COLO829 (cell line): ENCODE results near the gene UVRAG.
"Not testable (repeated sequence)": the region's sequence is repeated elsewhere in the genome, so short reads cannot be mapped to it uniquely, and the experiment has no call there.

Experiments used
- DNase-seq: peaks from one replicate; pipeline ENCODE4 v3.0.0; 2012; ENCODE audit warnings: low spot score

The UVRAG gene

DNA sequence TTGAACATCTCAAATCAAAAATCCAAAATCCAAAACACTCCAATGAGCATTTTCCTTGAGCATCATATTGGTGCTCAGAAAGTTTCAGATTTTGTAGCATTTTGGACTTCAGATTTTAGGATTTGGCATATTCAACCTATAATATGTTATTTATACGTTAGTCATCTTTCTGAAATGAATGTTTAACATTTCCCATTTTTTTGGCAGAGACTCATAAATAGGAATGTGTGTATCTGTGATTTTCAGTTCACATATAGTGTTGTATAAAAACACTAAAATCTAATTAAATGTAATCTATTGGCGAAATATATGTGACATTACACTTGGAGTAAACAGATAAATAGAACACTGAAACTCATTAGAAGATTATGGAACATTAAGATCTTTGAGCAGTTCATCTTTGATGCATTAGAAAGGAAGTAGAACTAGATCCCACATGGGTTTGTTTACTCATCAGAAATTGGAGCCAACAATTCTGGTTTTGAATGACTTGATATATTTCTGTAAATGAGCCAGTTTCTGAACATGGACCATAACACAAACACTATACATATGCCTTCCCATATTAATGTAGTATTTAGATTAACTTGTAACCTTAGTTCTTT lies 153.1 kb downstream of the UVRAG start:
- DNase-seq = no peak

DNA sequence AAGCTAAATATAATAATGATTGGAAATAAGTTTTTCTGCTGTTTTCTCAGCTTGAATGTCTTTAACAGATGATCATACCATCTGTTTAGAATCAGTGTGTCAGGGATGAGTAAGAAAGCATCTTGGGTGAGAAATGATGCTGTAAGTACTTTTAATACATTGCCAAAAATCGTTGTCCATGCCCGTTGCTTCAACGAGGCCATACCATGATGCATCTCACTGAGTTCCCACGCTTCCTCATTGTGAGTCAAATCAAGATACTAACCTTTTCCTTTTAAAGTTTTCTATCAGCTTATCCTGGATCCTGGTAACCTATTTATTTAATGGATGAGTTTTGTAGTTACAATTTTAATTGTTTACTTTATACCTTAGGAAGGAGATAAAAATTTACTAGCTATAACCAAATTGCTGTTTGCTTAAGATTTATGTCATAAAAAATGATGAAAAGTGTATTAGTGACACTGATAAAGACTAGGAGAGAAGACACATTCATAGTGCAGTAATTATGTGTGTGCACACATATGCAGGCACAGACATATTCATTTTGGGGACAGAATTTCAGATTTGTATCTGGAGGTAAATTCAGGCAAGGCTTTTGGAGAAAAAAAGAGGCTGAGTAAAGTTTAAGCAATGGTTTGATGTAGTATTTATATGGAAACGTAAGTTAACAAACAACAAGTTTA lies 154.8 kb downstream of the UVRAG start:
- no peak for DNase-seq

DNA sequence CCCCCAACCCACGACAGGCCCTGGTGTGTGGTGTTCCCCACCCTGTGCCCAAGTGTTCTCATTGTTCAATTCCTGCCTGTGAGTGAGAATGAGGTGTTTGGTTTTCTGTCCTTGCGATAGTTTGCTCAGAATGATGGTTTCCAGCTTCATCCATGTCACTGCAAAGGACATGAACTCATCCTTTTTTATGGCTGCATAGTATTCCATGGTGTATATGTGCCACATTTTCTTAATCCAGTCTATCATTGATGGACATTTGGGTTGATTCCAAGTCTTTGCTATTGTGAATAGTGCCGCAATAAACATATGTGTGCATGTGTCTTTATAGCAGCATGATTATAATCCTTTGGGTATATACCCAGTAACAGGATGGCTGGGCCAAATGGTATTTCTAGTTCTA lies 158.7 kb downstream of the UVRAG start:
- DNase-seq = not testable (repeated sequence)

DNA sequence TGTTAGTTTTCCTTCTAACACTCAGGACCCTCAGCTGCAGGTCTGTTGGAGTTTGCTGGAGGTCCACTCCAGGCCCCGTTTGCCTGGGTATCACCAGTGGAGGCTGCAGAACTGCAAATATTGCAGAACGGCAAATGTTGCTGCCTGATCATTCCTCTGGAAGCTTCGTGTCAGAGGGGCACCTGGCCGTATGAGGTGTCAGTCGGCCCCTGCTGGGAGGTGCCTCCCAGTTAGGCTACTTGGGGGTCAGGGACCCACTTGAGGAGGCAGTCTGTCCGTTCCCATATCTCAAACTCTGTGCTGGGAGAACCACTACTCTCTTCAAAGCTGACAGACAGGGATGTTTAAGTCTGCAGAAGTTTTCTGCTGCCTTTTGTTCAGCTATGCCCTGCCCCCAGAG lies 164.1 kb downstream of the UVRAG start:
- DNase-seq = not testable (repeated sequence)

DNA sequence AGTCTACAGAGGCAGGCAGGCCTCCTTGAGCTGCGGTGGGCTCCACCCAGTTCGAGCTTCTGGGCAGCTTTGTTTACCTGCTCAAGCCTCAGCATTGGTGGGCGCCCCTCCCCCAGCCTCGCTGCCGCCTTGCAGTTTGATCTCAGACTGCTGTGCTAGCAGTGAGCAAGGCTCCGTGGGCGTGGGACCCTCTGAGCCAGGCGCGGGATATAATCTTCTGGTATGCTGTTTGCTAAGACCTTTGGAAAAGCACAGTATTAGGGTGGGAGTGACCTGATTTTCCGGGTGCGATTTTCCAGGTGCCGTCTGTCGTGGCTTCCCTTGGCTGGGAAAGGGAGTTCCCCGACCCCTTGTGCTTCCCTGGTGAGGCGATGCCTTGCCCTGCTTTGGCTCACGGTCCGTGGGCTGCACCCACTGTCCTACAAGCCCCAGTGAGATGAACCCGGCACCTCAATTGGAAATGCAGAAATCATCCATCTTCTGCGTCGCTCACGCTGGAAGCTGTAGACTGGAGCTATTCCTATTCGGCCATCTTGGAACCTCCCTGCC lies 164.5 kb downstream of the UVRAG start:
- DNase-seq = not testable (repeated sequence)

DNA sequence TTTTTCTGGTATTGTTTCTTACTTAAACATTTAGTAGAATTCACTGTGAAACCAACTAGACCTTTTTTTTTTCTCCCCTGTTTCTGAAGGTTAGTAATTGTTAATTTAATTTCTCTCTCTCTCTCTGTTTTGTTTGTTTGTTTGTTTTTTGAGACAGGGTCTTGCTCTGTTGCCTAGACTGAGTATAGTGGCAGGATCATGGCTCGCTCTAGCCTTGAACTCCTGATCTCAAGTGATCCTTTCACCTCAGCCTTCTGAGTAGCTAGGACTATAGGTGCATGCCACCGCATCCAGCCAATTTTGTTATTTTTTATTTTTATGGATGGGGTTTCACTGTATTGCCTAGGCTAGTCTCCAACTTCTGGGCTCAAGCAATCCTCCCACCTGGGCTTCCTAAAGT lies 165.0 kb downstream of the UVRAG start:
- DNase-seq = no peak

DNA sequence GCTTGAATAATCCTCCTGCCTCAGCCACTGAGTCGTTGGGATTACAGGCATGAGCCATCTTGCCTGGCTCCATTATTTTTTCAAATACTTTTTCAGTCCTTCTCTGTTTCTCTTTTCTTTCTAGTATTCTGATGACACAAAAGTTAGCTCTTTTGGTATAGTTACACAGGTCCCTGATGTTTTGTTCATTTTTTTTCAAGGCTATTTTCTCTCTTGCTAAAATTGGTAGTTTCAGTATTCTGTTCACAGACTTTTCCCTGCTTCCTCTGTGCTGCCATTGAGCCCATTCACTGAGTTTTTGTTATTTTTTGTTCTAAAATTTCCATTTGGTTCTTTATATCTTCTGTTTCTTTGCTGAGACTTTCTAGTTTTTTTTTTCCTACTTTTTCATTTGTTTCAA lies 166.5 kb downstream of the UVRAG start:
- no peak for DNase-seq

DNA sequence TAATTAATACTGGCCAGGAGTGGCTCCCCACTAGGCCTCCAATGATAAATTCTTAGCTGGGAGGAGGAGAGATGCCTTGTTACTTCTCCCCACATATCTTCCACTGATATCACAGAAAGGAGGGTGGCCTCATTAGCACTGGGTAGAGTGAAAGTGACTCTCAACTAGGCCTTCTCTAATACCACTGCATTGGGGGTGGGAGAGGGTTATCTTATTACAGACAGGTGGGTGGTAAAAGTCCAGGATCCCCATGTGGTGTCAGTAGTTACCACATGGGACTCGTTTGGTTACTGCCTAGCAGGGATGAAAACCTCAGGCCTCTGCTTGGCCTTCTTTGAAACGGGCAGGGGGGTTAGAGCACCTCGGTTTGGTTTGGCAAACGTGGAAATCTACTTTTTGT lies 167.3 kb downstream of the UVRAG start:
- DNase-seq = no peak

DNA sequence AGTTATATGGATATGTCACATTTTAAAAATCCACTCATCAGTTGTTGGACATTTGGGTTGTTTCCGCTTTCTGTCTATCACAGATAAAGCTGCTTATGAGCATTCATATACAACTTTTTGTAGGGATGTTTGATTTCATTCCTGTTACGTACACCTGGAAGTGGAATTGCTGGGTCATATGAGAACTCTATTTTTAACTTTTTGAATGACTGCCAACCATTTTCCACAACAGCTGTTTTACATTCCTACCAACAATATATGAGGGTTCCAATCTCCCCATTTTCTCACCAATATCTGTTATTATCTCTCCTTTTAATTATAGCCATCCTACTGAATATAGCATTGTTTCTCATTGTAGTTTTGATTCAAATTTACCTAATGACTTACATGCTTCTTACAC lies 172.0 kb downstream of the UVRAG start:
- DNase-seq = no peak

DNA sequence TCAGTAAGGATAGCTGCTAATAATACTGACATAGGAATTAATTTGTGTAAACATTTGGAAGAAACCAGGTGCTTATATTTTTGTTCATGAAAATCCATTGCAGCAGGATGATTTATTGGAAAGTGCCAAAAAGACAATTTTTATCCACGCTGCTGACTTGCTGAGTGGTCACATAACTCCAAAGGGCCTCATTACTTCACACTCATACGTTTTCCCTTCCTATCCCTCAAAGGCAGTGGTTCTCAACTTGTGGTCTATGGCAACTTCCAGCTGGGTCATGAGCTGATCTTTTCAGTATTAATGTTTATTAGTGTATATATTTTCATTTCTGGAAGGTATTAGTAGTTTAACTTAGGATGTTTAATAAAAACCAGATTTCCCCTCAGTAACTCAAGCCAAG lies 178.1 kb downstream of the UVRAG start:
- no peak for DNase-seq

DNA sequence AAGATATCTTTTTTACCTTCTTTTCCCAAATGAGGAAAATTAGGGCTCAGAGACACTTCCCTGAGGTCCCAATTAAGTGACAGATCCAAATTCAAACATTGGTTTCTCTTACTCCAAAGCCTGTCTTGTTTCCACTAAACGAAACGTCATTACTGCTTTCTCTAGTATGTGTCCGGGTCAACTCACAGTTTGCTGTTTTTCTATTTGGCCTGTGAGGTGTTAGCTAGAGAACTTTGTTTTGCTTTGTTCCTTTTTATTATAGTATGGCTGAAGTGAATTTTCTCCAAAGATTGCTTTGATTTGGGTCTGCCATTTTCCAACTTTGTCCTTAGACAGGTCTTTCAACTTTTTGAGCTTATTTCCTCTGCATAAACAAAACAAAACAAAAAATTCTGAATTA lies 179.6 kb downstream of the UVRAG start:
- no peak for DNase-seq

DNA sequence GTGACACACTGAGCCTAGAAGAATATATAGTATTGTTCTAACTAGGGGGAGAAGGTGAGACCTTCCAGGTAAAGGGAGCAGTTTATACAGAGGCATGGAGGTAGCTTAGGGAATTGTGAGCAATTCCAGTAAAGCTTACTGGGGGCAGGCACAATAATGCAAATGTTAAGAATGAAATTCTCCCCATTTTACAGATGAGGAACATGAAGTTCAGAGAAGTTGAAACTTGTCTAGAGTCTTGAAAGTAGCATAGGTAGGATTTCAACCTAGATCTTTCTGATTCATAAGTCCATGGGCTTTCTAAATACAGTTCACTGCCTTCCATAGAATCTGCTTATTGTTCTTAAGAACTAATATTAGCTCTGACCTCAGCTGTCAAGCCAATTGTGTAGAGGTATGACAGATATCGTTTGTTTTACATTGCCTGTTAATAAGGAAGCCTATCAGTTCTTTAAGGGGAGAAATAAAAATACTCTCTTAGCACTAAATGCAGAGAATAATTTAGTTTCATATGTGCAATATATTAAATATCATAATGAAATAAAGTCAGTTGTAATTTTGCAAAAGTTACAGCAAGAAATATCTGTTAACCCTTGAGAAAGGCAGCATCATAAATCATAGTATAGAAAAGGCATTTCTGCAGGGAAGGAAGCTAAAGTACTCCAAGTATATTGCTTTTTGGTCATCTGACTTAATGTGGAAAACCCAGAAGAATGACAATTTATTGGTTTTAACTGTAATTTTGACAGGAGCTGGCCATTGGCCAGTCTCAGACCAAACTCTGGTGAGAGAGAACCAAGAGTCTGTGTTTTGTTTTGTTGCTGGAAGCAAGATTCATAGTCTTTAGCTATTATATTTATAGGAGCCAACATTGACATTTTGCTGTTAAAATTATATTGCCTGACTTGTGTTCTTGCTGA lies 181.8 kb downstream of the UVRAG start:
- no peak for DNase-seq

DNA sequence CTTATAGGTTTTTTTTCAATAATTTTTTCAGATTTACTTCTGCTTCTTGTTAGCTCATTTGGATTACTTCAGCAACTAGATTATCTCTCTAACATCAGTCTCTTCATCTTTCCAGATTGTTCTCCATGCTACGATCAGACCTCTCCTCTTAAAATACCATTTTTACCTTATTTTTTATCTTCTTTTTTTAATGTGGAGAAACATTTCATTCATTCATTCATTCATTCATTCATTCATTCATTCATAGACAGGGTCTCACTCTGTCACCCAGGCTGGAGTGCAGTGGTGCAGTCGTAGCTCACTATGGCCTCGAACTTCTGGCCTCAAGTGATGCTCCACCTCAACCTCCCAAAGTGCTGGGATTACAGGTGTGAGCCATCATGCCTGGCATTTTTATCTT lies 189.4 kb downstream of the UVRAG start:
- no peak for DNase-seq

DNA sequence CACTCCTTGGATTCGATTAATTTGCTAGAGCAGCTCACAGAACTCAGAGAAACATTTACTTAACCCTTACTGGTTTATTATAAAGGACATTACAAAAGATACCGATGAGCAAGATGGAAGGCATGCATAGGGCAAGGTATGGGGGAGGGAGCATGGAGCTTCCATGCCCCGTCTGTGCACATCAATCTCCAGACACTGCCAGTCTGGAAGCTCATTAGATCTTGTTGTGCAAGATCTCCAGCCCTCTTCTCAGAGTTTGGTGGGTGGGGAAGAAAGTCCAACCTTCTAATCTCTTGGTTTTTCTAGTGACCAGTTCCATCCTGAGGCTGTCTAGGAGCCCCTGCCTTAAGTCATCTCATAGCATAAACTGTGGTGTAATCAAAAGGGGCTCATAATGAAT lies 190.7 kb downstream of the UVRAG start:
- no peak for DNase-seq

DNA sequence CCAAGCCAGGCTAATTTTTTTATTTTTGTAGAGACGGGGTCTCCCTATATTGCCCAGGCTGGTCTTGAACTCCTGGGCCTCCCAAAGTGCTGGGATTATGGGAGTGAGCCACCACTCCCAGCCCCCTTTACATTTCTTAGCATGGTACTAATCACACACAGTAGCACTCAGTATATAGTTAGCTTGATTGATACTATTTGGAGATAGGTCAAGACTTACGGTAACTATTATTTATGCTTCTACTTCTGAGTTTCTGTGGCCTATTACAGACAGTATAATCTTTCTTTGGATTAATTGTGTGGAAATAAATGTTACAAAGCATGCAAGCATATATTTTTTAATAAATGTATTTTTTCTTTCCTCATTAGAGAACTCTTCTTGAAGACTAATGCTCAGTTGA lies 192.2 kb downstream of the UVRAG start:
- DNase-seq = no peak

DNA sequence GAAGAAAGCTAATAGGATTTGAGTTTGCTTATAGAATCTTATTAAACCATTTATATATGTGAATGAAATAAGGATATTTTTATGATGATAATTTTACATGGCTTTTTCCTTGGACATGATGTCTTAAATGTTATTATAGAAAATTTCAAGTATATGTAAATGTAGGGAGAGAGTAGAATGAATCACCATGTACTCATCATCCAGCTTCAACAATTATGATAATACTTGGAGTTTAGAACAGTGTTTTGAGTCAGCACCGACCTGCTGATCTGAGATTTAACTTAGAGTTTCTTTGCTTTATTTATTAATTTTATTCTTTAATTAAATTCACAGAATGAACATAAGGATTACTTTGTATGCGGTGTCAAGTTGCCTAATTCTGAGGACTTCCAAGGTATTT lies 193.5 kb downstream of the UVRAG start:
- DNase-seq = no peak

DNA sequence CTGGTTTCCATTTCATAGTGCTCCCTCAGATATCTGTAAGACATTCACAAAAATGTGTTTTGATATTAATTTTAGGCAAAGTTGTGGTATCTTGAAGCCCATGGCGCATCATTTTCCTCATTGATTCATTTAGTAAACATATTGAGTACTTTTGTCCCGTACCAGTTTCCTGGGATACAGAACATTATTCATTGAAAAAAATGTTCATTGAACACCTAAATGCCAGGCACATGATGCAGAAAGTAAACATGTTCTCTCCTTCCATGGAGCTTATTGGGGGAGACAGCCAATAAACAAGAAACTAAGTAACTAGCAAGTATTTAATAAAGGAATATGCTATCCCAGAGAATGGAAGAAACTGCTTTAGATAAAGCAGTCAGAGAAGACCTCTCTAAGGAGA lies 195.0 kb downstream of the UVRAG start:
- no peak for DNase-seq

DNA sequence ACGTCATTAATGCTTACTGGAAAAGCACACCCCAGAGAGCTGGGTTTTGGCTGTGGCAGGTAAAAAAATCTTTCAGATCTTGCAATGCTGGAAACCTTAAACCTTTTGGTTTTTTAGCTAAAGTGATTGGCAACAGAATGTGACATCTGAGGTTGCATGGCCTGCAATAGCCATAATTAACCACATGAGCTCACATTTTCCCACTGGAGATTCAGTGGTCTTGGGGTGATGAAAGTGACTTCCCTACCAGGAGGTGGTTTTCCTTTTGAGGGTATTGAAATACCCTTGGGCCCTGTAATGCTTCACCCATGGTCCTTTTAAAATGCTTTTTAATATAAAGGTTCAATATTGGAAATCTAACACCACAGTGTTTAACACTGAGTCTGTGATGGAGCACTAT lies 198.5 kb downstream of the UVRAG start:
- no peak for DNase-seq

DNA sequence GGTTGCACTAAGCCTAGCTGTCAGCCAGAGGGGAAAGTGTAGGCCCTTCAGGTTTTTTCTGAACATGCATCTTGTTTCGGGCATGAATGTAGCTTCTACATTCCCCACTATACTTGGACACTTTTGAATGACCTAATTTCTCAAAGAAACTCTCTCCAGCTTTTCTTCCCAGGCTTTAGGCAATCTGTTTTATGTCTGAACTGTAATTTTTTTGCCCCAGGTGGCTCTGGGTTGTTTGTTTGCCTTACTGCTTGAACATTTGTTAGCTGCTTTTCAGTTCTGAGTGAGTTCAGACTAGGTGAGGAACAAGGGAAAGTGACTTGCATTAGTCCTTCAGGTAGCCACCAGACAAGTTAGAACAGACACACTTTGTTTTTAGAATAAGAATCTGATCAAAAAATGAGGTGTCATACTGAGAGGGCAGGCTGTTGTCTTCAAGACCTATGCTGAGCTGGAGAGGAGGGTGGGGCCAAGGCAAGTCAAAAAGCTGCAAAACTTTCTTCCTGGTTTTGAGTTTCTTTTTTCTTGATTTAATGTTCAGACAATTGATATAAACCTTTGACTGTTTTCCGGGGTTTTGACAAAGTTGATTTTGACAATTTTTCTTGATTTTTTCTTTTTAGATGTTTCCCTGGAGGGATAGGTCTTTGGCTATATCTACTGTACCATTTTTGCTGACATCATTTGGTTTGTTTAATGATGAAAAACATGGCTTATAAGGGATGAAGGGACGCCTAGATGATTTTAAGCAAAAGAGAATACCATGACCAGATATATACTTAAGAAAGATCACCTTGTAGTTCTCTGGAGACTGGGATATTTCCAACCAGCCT lies 208.4 kb downstream of the UVRAG start:
- DNase-seq = no peak

DNA sequence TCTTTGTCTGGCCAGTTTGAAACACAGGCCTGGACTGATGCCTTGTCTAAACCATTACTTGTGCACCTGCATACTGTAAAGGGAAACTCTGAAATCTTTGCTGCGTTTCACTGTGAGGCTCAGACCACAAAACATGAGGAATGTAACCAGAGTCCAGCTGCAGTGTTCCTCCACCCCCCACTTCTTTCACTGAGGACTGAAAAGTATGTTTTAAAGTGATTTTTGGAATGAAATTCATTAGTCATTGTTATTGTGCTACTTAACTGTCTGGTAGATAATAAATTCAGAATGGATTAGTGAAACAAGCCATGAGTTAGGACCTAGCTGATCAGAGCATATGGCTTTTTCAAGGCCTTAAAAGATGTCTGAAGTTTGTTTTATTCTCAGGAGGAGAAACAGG lies 210.1 kb downstream of the UVRAG start:
- no peak for DNase-seq

DNA sequence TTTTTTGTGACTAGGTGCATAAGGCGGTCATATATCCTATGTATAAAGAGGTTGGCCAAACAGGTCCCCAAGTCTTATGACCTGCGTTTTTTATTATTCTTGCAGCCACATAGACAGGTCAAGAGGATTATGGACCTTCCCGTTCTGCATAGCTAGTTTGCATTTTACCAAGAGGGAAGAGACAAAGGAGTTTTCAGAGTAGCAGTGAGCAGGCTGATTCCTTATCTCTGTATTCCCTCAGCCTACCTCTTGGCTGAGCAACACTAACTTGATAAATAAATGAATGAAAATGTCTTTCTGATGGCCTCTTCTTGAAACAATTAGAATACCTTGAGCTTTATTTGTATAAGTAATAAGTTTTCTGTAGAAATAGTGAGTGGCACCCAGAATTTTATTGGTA lies 210.8 kb downstream of the UVRAG start:
- no peak for DNase-seq

DNA sequence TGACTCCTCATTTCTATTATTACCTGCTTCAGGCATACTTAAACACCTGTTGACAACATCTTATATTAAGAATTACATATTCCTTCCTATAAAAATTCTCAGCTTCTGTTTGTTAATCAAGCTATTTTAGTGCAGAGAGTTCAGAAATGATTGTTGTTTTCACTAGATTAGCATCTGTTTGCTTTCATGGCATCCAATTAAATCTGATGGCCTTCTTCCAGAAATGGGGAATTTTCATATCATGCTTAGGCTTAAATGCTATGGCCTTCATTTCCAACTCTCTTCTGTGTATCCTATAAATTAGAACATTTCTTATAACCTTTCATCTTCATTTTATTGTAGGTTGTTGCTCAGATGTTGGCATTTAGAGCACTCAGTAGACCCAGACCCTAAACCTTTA lies 211.3 kb downstream of the UVRAG start:
- DNase-seq = no peak
